Parathyroid adenoma (tissue), 2 donors: ENCODE measurements around the gene CFAP206.

Experiments used
- H2AFZ ChIP-seq: fragments of 300-600 bp; sonication (generic); one replicate; pipeline ENCODE4 v1.7.0; 2017; ENCODE audit warnings: antibody characterized with exemption, mild to moderate bottlenecking
- H3K27ac ChIP-seq: fragments of 300-600 bp; sonication (generic); one replicate; pipeline ENCODE4 v1.7.0; 2017
- H3K27me3 ChIP-seq: fragments of 300-600 bp; sonication (generic); one replicate; pipeline ENCODE4 v1.7.0; 2017; ENCODE audit warnings: low read length; ENCODE audit not compliant: control insufficient read depth, insufficient read depth
- H3K36me3 ChIP-seq: fragments of 300-600 bp; sonication (generic); one replicate; pipeline ENCODE4 v1.7.0; 2017; ENCODE audit warnings: low read length; ENCODE audit not compliant: control insufficient read depth, insufficient read depth
- H3K4me1 ChIP-seq: fragments of 300-600 bp; sonication (generic); one replicate; pipeline ENCODE4 v1.7.0; 2017; ENCODE audit warnings: control low read depth
- H3K4me2 ChIP-seq: fragments of 300-600 bp; sonication (generic); one replicate; pipeline ENCODE4 v1.7.0; 2017; ENCODE audit warnings: low read length
- H3K4me3 ChIP-seq: fragments of 300-600 bp; sonication (generic); one replicate; pipeline ENCODE4 v1.7.0; 2017; ENCODE audit warnings: low read depth, low read length
- H3K79me2 ChIP-seq: fragments of 300-600 bp; sonication (generic); one replicate; pipeline ENCODE4 v1.7.0; 2017; ENCODE audit warnings: control low read depth
- H3K9ac ChIP-seq: fragments of 300-600 bp; sonication (generic); one replicate; pipeline ENCODE4 v1.7.0; 2017; ENCODE audit warnings: mild to moderate bottlenecking
- H3K9me3 ChIP-seq: fragments of 300-600 bp; sonication (generic); one replicate; pipeline ENCODE4 v1.7.0; 2017; ENCODE audit warnings: low read length; ENCODE audit not compliant: control insufficient read depth
- CTCF ChIP-seq: fragments of 300-600 bp; sonication (generic); IDR thresholded peaks from one replicate; pipeline ENCODE4 v1.7.0; 2017; ENCODE audit warnings: antibody characterized with exemption, mild to moderate bottlenecking
- donor health status: primary hyperparathyroidism.

Gene CFAP206

GRCh38 chr6:87396595-87397392 is 11.0 kb upstream of the CFAP206 start:
- H2AFZ ChIP-seq, result no peak overlapping the region
- TF ChIP-seq CTCF, result no peak

GRCh38 chr6:87397656-87398055 is 10.1 kb upstream of the CFAP206 start:
- no peak overlapping the region for H2AFZ ChIP-seq
- no peaks in the 10 kb centered on the region for H3K9me3 ChIP-seq
- no peaks in the 10 kb centered on the region for H3K36me3 ChIP-seq
- no peaks in the 10 kb centered on the region for H3K27me3 ChIP-seq
- no peak overlapping the region for H3K4me2 ChIP-seq
- TF ChIP-seq CTCF, result no peak
- H3K9ac ChIP-seq, result no peak overlapping the region
- no peaks in the 10 kb centered on the region for H3K79me2 ChIP-seq
- no peak overlapping the region for H3K4me3 ChIP-seq
- H3K27ac ChIP-seq, result no peak overlapping the region
- no peaks in the 10 kb centered on the region for H3K4me1 ChIP-seq

More at GRCh38 chr6:87396595-87397392, 11.0 kb upstream of the CFAP206 start:
- no peak overlapping the region for H3K27ac ChIP-seq
- no peaks in the 10 kb centered on the region for H3K79me2 ChIP-seq
- H3K4me2 ChIP-seq, result no peak overlapping the region
- H3K36me3 ChIP-seq, result no peaks in the 10 kb centered on the region
- no peak overlapping the region for H3K4me3 ChIP-seq
- H3K9me3 ChIP-seq, result no peaks in the 10 kb centered on the region
- no peaks in the 10 kb centered on the region for H3K27me3 ChIP-seq
- H3K4me1 ChIP-seq, result no peaks in the 10 kb centered on the region
- H3K9ac ChIP-seq, result no peak overlapping the region

- Histone ChIP-seq H2AFZ (no peak overlapping the region), H3K4me3 (no peak overlapping the region), H3K36me3 (no peaks in the 10 kb centered on the region), H3K79me2 (no peaks in the 10 kb centered on the region), H3K27me3 (no peaks in the 10 kb centered on the region), H3K9me3 (no peaks in the 10 kb centered on the region), H3K4me1 (no peaks in the 10 kb centered on the region), H3K4me2 (no peak overlapping the region), H3K27ac (no peak overlapping the region), H3K9ac (no peak overlapping the region)
- TF ChIP-seq CTCF, result no peak
Measured at GRCh38 chr6:87401832-87402231, 5.9 kb upstream of the CFAP206 start.

GRCh38 chr6:87407561-87407900 is 241 bp upstream of the CFAP206 start:
- H3K4me1 ChIP-seq, result no peaks in the 10 kb centered on the region
- H3K4me3 ChIP-seq, result peak overlapping the region; percentile 77
- peak overlapping the region; percentile 90 for H3K27ac ChIP-seq
- H3K79me2 ChIP-seq, result no peaks in the 10 kb centered on the region
- H2AFZ ChIP-seq, result peak overlapping the region; percentile 96
- H3K4me2 ChIP-seq, result peak overlapping the region; percentile 77
- H3K36me3 ChIP-seq, result no peaks in the 10 kb centered on the region
- no peak overlapping the region for H3K9ac ChIP-seq
- no peaks in the 10 kb centered on the region for H3K27me3 ChIP-seq
- TF ChIP-seq CTCF, result no peak
- no peaks in the 10 kb centered on the region for H3K9me3 ChIP-seq

- peak overlapping the region; percentile 77 for H3K4me2 ChIP-seq
- H3K27ac ChIP-seq, result peak overlapping the region; percentile 90
- no peaks in the 10 kb centered on the region for H3K9me3 ChIP-seq
- H3K4me1 ChIP-seq, result no peaks in the 10 kb centered on the region
- no peaks in the 10 kb centered on the region for H3K36me3 ChIP-seq
- no peak for TF ChIP-seq CTCF
- peak overlapping the region; percentile 77 for H3K4me3 ChIP-seq
- H3K27me3 ChIP-seq, result no peaks in the 10 kb centered on the region
- H2AFZ ChIP-seq, result peak overlapping the region; percentile 96
- no peaks in the 10 kb centered on the region for H3K79me2 ChIP-seq
- H3K9ac ChIP-seq, result no peak overlapping the region
Measured at GRCh38 chr6:87408721-87409155, 966 bp downstream of the CFAP206 start.
